ENCODE data around the gene SLC12A6.
"Not testable (repeated sequence)": the region's sequence is repeated elsewhere in the genome, so short reads cannot be mapped to it uniquely, and the experiment has no call there.

Gene SLC12A6

DNA sequence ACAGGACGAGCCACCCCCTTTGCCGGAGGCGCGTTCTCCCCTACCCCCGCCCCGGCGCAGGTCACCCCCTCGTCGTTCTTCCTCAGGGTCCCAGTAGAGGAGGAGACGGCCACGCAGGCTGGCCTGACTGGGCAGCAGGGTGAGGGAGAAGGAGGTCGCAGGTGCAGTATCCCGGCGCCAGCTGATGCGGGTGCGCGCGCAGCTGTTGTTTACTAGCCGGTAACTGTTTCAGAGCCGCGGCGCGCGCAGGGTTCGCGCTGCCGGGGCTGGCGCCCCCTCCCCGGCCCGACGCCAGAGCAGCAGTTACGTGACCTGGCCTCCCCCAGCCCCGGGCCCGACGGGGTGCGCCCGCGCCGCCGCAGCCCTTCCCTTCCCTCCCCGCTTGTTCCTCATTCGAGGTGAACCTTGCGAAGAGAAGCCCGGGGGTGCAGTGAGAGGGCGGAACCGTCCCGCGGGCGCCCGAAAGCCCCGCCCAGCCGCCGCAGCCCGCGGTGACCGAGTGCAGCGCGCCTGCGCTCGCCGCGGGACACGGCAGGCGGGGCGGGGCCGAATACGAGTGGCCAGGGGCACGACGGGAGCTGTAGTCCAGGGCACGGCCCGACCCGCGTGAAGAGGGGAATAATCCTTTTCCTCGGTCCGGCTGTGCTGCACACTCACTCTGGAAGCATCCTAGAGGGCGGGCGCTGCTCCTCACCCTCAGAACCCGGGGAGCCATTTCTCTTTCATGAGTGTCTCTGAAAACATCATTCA, at the start of gene SLC12A6:
Gene SLC12A6, minus strand, starts transcription at position 225 of the 750 bp plus-strand sequence. CDS start 1,101 bp downstream, outside the sequence.
- peak; percentile 91 for DNase-seq

DNA sequence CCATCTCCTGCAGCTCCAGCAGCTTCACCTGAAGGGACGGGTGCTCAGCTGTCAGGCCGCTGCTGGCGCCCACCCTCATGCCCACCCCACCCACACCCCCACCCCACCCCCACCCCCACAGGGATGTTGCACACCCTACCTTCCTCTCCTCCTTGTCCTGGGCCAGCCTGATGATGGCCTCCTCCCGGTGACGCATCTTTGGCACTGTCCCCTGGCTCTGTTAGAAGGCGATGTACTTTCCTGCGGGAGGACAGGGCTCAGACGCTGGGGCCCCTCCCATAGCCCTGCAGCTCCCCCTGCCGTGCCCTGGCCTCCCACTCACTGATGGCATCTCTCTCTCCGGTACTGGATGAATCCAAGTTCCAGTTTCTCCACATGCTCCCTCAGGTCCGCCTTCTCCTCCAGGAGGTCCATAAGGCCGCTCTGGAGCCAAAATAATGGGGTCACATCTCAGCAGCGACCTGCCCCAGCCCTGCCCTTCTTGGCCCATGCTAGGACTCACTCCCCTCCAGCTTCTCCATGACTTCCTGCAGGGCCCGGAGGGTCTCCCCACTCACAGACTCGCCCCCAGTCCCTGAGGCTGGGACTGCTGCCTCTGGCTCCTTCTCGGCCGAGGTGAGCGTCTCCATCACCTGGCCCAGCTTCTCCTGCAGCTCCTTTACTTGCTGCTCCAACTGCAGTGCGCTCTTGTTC, 44.4 kb upstream of the SLC12A6 start:
- DNase-seq, result not testable (repeated sequence)

DNA sequence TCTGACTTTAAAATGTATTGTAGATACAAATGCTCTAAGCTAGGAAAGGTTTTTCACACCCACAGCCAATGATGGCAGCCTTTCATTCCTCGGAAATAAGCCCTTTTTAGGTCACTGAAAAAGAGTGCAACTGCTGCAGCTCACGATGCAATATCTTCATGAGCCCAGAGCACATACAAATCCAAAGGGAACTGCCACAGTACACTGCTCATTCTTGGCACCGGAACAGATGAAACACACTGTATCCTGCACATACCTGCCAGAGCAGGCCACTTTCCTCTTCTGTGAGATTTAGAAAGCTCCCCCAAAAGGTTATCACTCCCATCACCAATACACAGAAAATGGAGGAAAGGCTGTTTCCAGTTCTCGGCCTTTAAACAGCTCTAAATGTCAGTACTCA, 42.9 kb upstream of the SLC12A6 start:
- not testable (repeated sequence) for DNase-seq

DNA sequence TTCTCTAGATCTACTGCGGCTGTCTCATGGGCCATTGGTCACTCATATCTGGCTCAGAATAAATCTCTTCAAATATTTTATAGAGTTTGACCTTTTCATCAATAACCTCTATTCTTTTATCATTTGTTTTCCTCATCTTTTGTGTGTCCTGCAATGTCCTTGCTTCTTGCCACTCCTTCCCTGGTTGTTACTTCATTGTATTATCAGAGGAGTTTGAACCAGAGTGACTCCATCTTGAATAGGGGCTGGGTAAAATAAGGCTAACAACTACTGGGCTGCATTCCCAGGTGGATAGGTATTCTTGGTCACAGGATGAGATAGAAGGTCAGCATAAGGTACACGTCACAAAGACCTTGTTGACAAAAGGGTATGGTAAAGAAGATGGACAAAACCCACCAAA, 39.3 kb upstream of the SLC12A6 start:
- no peak for DNase-seq

DNA sequence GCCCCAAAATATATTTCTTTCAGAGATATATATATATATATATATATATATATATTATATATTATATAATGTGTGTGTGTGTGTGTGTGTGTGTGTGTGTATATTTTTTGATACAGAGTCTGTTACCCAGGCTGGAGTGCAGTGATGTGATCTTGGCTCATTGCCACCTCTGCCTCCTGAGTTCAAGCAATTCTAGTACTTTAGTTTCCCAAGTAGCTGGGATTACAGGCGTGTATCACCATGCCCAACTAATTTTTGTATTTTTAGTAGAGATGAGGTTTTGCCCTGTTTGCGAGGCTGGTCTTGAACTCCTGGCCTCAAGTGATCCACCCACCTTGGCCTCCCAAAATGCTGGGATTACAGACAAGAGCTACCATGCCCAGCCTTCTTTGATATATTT, 38.0 kb upstream of the SLC12A6 start:
- DNase-seq, result not testable (repeated sequence)

DNA sequence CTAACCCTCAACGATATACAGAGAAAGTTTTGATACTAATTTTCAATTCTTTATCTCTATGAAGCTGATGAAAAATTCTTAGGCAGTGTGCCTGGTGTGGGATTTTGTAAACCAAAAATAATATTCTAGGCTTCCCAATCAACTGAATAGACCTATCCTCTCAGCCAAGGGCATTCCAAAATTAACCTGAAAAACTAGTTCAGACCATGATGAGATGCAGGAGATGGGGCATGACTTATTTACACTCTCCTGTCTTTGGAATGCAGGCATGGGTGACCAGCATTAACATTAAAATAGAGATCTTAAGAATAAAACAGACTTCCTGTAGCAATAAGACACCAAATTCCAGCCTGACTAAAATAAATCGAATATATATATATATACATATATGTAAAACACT, 37.2 kb upstream of the SLC12A6 start:
- no peak for DNase-seq

DNA sequence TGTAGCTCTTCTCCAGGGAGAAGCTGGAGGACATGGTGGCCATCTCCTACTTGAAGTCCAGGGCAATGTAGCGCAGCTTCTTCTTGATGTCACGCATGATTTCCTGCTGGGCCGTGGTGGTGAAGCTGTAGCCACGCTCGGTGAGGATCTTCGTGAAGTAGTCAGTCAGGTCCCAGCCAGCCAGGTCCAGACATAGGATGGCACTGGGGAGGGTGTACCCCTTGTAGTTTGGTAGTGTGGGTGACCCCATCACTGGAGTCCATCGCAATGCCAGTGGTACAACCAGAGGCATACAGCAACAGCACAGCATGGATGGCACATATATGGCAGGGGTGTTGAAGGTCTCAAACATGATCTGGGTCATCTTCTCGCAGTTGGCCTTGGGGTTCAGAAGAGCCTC, 36.4 kb upstream of the SLC12A6 start:
- no peak for DNase-seq

DNA sequence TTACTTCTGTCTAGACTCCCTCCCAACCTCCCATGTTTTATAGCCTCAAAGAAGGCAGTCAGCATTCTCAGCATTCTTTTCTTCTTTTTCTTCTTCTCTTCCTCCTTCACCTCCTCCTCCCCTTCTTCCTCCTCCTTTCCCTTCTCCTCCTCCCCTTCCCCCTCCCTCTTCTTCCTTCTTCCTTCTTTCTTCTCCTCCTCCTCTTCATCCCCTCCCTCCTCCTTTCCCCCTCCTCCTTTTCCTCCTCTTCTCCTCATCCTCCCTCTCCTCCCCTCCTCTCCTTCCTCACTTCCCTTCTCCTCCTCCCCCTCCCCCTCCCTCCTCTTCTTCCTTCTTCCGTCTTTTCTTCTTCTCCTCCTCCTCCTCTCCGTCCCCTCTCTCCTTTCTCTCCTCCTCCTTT, 33.1 kb upstream of the SLC12A6 start:
- DNase-seq, result no peak

DNA sequence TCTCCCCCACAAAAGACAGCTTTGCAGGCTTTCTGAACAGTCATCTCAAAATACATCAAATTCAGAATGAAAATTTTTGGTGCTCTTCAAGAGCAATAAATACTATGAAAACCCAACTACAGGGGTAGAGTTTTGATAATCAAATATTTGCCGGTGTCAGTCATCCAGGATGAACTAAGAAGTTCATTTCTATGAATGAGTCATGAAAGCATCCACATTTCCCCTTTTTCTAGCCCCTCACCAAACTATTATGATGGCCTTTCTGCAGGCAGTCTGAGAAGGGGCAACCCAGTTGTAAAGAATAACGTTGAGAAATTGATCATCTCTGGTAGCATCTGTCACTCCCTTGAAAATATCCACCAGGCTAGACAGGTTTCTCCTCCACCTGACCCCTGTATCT, 32.5 kb upstream of the SLC12A6 start:
- DNase-seq, result no peak

DNA sequence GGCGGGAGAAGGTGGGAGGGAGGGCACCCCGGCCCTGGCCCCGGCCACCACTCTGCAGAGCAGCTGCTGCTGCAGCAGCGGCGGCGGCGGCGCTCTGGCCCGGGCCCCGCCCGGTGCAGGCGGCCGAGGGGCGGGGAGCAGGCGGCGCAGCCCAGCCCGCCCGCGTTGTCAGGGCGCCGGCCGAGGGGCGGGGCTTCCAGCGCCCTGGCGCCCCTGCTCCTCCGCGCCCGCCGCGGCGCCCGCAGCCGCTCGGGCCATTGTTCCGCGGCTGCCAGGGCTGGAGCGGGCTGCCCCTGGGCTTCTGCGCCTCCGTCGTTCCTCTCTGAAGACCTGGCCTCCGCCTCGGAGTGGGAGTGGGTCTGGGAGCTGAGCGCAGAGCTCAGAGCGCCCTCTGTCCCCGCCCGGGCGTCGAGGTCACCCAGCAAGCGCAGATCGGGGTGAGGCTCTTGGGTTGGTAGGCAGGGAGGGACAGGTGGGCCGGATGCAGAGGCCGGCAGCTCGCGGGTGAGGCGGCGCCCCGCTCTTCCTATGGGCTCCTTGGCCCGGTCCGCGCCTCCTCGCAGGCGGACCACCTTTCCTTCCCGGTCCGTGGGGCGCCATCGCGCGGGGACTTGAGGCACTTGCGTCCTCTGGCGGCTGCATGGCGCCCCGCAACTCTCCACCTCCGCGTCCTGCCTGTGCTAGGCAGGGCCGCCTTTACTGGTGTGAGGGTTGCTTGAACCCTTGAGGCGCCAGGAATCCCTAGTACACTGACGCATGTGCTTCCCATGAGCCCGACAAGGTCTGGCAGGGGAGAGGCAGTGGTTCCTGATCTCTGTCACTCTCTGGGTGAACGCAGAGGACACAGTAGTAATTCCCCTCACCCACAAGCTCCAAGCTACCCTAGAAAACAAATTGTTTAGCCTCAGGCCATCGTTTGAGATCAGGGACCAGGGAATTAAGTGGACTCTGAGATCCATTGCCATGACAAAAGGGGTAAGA, 29.8 kb upstream of the SLC12A6 start, which contains the start of gene LPCAT4:
Gene LPCAT4, minus strand, starts transcription at position 96 of the 981 bp plus-strand sequence. CDS start 96 bp downstream, outside the sequence.
- peak; percentile 81 for DNase-seq

DNA sequence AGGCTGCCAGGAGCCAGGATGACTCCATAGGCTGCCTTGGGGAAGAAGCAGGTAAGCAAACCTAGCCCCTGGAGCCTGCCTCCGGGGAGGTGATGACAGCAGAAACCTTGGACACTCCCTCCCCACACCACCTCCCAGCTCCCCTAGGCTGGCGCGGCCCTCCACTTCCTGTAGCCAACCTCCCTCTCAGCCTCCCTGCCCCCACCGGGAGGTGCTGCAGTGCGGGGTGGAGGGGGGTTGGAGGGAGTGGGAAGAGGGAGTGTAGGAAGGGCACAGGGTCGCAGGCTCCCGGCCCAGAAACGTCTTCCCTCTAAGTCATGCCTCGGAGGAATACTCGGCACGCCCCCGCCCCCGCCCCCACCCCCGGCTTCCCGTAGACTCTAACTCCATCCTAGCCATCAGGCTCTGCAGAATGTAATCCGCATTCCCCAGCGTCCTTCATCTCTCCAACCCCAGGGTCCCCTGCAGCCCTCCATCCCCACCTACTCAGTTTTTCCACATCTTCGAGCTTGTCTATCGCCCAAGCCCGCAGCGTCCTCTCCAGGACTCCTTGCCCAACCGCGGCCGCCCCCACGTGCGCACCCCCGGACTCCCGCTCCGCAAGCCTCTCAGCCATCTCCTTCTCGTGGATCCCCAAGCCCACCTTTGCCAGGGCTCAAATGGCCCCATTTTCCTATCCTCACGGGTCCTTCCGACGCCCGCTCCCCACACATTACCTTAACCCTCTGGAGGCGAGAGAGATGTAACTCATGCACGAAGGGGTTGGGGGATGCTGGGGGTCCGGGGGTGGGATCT, 28.9 kb upstream of the SLC12A6 start:
- DNase-seq, result peak; percentile 67

DNA sequence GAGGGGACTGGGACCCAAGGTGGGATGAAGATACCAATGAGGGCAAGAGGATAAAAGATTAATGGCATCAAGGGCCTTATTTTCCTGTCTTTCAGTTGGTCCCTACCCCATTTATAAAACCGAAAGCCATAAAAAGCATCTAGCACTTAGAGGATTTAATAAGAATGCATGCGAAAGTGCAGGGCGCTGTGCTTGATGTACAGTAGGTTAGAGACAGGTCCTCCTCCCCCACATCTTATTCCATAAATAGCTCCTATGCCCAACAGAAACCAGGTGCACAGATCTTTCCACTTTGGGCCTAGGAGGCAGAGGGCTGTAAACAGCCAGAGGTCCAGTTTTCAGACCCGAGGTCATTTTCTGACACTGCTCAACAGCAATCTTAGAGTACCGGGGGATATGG, 28.3 kb upstream of the SLC12A6 start:
- DNase-seq, result no peak

DNA sequence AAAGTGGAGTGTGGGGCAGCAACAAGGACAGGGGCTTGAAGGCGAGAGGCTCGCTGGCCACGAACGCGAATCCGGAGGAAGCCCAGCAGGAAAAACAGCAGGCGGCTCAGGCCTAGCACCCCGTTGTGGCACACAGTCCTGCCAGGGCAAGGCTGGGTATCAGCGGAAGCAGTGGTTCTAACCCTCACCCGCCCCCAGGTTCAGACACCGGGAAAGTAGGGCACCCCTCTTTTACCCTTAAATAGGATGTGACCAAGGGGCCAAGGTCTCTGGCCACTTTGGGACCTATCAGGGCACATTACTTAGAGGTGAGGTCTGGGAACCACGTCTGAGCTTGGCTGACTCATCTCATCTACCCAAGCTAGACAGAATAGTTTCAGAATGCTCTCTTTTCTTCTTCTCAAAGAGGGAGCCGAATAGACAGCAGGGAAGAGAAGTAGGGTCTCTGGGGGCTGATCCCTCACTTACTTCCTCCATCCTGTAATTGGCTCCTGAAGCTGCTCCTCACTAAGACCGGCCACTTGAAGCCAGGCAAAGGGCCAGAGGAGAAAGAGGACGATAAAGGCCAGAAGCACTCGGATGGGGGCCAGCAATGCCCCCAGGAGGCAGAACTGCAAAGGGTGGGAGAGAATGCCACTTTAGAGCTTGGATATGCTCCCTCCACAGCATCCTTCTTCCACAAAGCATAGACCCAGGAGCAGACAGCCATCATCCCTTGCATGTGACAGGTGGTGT, 27.7 kb upstream of the SLC12A6 start:
- DNase-seq, result no peak

DNA sequence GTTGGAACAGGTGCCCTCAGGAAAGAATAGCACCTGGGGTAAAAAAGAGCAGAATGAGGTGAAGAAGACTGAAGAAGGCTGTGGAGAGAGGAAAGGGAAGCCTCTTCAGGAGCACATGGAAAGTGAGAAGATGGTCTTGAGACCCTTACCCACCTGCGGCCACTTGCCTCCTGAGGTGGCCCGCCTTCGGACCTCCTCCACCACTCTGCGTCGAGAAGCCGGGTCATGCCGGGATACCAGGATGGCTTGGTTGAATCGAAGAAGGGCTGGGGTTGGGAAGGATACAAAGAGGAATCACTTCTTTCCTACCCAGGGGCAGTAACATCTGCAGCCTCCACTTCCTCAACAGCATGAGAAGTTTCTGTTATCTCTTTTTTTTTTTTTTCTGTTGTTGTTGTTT, 26.5 kb upstream of the SLC12A6 start:
- no peak for DNase-seq

DNA sequence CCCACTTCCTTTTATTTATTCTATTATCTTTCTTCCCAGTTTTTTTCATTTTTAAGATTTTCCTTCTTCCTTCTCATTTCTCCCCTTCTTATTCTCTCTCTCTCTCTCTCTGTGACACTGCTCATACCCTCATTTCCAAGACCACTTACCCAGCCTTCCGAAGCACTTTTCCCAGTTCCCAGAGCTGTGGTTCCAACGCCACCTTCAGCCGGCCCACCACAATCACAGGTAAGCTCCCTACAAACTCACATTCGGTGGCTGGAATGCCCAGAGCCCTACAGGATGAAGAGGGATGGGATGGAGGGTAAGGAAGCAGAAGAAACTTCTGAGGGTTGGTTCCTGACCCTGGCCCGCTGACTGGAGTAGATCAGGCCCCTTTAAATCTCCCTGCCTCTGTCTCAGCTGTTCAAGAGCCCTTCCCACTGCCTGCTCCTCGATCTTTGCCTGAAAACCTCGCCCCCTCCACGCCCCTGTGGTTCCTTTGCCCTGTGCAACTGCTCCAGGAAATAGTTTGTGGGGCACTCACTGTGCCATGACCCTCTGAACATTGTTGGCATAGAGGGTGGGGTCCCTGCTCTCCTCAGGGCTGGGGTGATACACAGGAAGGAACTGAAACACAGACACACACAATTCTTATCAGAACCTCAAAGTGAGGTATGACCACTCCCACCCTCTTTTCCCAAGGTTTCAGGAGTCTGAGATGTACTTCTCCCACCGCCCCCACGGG, 24.6 kb upstream of the SLC12A6 start:
- DNase-seq, result no peak

DNA sequence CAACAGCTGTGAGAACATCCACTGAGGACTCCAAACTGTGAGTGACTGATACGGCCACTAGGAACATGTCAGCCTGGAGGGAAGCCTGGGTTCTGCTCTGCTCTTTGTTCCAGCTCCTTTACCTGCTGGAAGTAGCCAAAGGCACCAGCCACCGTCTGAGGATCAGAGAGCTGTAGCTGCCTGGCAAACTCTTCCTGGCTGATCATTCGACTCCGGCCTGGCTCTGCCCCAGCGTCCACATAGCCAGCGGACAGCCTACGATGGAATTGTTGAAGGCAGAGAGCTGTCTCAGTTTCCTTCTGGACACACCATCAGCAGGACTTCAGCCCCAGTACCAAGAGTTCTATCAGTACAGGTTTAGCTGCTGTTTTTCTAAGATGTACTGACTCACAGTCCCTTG, 23.7 kb upstream of the SLC12A6 start:
- no peak for DNase-seq

DNA sequence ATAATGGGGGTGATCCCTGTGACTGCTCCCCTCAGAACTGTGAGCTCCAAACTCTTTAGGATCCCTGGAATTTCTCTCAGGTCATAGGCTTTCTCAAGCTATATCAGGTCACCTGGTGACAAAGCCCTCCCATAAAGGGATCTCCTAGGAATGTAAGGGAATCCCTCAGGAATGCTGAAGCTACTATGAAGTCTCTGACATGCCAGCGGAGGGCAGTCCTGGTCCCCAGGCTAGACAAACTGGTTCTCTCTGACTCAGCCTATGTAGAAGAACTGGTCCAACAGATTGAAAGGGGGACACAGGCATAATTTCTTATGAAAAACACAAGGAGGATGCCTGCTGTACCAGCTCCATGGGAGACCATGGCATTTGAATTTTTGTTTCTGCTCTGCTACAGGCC, 22.7 kb upstream of the SLC12A6 start:
- DNase-seq, result no peak

DNA sequence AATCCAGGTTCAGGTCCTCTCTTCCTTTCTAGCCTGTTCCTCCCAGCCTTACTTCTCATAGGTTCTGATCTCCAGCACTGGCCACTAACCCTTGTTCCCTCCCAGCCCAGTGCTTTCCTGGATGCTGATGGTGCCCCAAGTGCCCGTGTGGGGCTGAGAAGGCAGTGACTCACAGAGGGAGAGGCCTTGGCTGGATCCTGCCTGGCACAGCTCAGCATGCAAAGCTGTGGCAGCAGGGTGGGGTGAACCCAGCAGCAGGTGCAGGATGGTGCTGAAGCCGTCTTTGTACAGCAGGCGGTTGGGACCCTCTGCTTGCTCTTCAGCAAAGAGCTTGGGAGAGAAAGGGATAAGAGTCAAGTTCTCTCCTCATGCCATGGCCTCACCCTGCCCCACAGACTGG, 21.8 kb upstream of the SLC12A6 start:
- no peak for DNase-seq

DNA sequence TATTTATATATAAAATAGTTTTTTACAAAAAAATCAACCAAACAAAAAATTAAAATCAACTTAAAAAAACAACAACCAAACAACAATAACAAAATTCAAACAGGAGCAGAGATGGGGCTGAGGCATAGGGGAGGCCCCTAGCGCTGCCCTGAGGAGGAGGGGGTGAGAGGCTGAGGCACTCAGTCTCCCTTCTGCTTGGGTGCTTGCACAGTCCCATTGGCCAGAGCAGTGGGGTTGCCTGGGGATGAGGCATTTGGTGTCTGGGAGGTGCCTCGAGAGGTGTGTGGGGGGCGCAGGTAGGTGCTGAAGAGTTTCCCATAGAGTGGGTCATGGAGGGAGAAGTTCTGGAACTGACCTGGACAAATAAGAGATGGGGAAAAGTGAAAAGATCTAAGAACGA, 21.4 kb upstream of the SLC12A6 start:
- no peak for DNase-seq

DNA sequence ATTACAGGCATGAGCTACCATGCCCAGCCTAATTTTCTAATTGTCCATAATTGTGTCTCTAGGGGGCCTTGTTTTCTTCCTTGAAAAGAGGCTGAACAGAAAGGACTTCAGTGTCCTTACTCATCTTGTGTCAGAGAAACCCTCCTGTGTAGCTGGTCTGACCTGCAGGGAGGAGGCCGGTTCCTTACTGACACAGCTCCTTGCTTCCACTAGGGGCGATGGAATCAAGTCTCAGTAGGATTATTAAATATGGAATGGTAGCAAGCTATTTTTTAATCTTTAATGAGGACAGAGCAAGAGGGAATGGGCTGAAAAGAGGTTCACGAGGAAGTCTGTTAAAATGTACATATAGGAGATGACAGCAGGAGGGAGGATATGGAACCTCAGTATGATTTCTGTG, 20.8 kb upstream of the SLC12A6 start:
- DNase-seq, result no peak

DNA sequence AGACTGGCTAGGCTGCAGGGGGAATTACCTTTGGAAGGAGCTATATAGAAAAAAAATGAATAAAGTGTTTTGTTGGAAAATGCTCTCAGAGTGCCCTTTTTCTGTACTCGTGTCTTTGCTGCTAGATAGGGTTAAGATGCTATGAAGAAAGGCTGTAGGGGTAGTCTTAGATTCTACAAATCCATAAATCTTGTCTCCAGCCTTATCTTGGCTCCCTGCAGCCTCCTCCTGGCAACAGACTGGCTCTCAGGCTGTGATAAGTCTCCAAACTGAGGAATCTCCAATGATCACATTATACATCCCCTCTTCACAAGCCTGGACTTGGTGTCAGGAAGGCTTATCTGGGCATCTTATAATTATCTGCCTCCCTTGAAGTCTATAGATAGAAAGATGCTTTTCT, 20.1 kb upstream of the SLC12A6 start:
- no peak for DNase-seq

All from fibroblast of skin of right quadriceps (primary cell).